Measurements from ENCODE around the gene FMN2.
"Not testable (repeated sequence)": the region's sequence is repeated elsewhere in the genome, so short reads cannot be mapped to it uniquely, and the experiment has no call there.

FMN2 gene

GRCh38 chr1:240264494-240264893 is 172.8 kb downstream of the FMN2 start:
- not testable (repeated sequence) for DNase-seq

GRCh38 chr1:240271081-240271480 is 179.4 kb downstream of the FMN2 start:
- no peak for DNase-seq

GRCh38 chr1:240274569-240274968 is 182.9 kb downstream of the FMN2 start:
- no peak for DNase-seq

GRCh38 chr1:240275219-240275618 is 183.5 kb downstream of the FMN2 start:
- not testable (repeated sequence) for DNase-seq

GRCh38 chr1:240278082-240278481 is 186.4 kb downstream of the FMN2 start:
- DNase-seq: no peak

- no peak for DNase-seq
Measured at GRCh38 chr1:240280560-240281322, 189.1 kb downstream of the FMN2 start.

- no peak for DNase-seq
Measured at GRCh38 chr1:240282061-240282830, 190.6 kb downstream of the FMN2 start.

- DNase-seq: no peak
Measured at GRCh38 chr1:240284656-240285414, 193.2 kb downstream of the FMN2 start.

GRCh38 chr1:240285540-240285939 is 193.9 kb downstream of the FMN2 start:
- no peak for DNase-seq

- no peak for DNase-seq
Measured at GRCh38 chr1:240287722-240288121, 196.0 kb downstream of the FMN2 start.

GRCh38 chr1:240293706-240294105 is 202.0 kb downstream of the FMN2 start:
- DNase-seq: no peak

- no peak for DNase-seq
Measured at GRCh38 chr1:240294566-240294965, 202.9 kb downstream of the FMN2 start.

- DNase-seq: no peak
Measured at GRCh38 chr1:240295811-240296210, 204.1 kb downstream of the FMN2 start.

GRCh38 chr1:240304466-240304865 is 212.8 kb downstream of the FMN2 start:
- DNase-seq: no peak

- no peak for DNase-seq
Measured at GRCh38 chr1:240306673-240307072, 215.0 kb downstream of the FMN2 start.

- no peak for DNase-seq
Measured at GRCh38 chr1:240308096-240308495, 216.4 kb downstream of the FMN2 start.

- DNase-seq: no peak
Measured at GRCh38 chr1:240309769-240310168, 218.1 kb downstream of the FMN2 start.

GRCh38 chr1:240310226-240310925 is 218.7 kb downstream of the FMN2 start:
- no peak for DNase-seq

GRCh38 chr1:240312872-240313271 is 221.2 kb downstream of the FMN2 start:
- no peak for DNase-seq

- no peak for DNase-seq
Measured at GRCh38 chr1:240314845-240315801, 223.4 kb downstream of the FMN2 start.

- no peak for DNase-seq
Measured at GRCh38 chr1:240319998-240320397, 228.3 kb downstream of the FMN2 start.

GRCh38 chr1:240320659-240321058 is 229.0 kb downstream of the FMN2 start:
- no peak for DNase-seq

Measured in stimulated activated CD4-positive, alpha-beta T cell treated with anti-CD3 and anti-CD28 coated beads, Interleukin-2, amount 100 ng/mL, for 24 hours (primary cell).